SK-N-MC (cell line): ENCODE data around the gene RIC8B.

ENCODE experiments used
- DNase-seq: peaks from one replicate; pipeline ENCODE4 v3.0.0-alpha.2; 2011; ENCODE audit warnings: low read depth, low spot score
- H3K27ac ChIP-seq: fragments of 200-600 bp; sonication (generic); 2 replicates; pipeline ENCODE4 v1.5.1; 2016; ENCODE audit warnings: mixed run types
- H3K36me3 ChIP-seq: fragments of 200-600 bp; sonication (generic); 2 replicates; pipeline ENCODE4 v1.6.1; 2017; ENCODE audit warnings: antibody characterized with exemption, low read length, mixed read lengths; ENCODE audit not compliant: insufficient read depth
- H3K4me3 ChIP-seq: fragments of 200-600 bp; sonication (generic); 2 replicates; pipeline ENCODE4 v1.5.1; 2016
- H3K9ac ChIP-seq: fragments of 200-600 bp; sonication (generic); 2 replicates; pipeline ENCODE4 v1.8.0; 2017; ENCODE audit warnings: mixed run types, mixed read lengths; ENCODE audit not compliant: insufficient read length
- H3K9me3 ChIP-seq: fragments of 200-600 bp; sonication (generic); 2 replicates; pipeline ENCODE4 v1.6.1; 2017; ENCODE audit warnings: low read depth, mild to moderate bottlenecking, antibody characterized with exemption, low read length, moderate library complexity, mixed read lengths
- EZH2 ChIP-seq: fragments of 200-600 bp; sonication (generic); IDR thresholded peaks from one replicate; pipeline ENCODE4 v1.6.1; 2017; ENCODE audit warnings: antibody characterized with exemption
- FOXP2 ChIP-seq: optimal IDR thresholded peaks from 2 replicates; pipeline ENCODE3; 2011; ENCODE audit warnings: mild to moderate bottlenecking, moderate library complexity; ENCODE audit not compliant: insufficient read depth; ENCODE audit errors: extremely low read length, control extremely low read depth
- POLR2AphosphoS5 ChIP-seq: IDR thresholded peaks from 2 replicates; pipeline ENCODE4 v1.6.1; 2012; ENCODE audit warnings: mild to moderate bottlenecking, low read depth, low read length, borderline replicate concordance

Gene RIC8B

GRCh38 chr12:106883426-106883825, 108.9 kb downstream of the RIC8B start:
- no peak for DNase-seq
- Histone ChIP-seq H3K4me3 (no peak overlapping the region), H3K9ac (no peak overlapping the region), H3K27ac (no peak overlapping the region), H3K9me3 (no peaks in the 10 kb centered on the region), H3K36me3 (peaks cover 59% of the 10 kb centered on the region)
- no peak for TF ChIP-seq EZH2
- no peak for TF ChIP-seq FOXP2
- TF ChIP-seq POLR2AphosphoS5, result no peak

GRCh38 chr12:106885026-106885425, 110.5 kb downstream of the RIC8B start:
- H3K4me3 ChIP-seq, result no peak overlapping the region
- no peak overlapping the region for H3K27ac ChIP-seq
- peaks cover 45% of the 10 kb centered on the region for H3K36me3 ChIP-seq
- TF ChIP-seq POLR2AphosphoS5 (no peak), FOXP2 (no peak), EZH2 (no peak)
- DNase-seq, result no peak
- H3K9me3 ChIP-seq, result no peaks in the 10 kb centered on the region
- H3K9ac ChIP-seq, result no peak overlapping the region

- no peak overlapping the region for H3K4me3 ChIP-seq
- no peak overlapping the region for H3K9ac ChIP-seq
- H3K36me3 ChIP-seq, result peaks cover 38% of the 10 kb centered on the region
- no peaks in the 10 kb centered on the region for H3K9me3 ChIP-seq
- H3K27ac ChIP-seq, result no peak overlapping the region
- TF ChIP-seq FOXP2 (no peak), EZH2 (no peak), POLR2AphosphoS5 (no peak)
- DNase-seq, result no peak
These were observed 111.2 kb downstream of the RIC8B start for GRCh38 chr12:106885541-106886249.

- H3K36me3 ChIP-seq, result peaks cover 27% of the 10 kb centered on the region
These were observed 112.5 kb downstream of the RIC8B start for GRCh38 chr12:106886932-106887331.

GRCh38 chr12:106888348-106888970, 114.0 kb downstream of the RIC8B start:
- no peak for DNase-seq
- H3K9me3 ChIP-seq, result no peaks in the 10 kb centered on the region
- no peak overlapping the region for H3K4me3 ChIP-seq
- H3K27ac ChIP-seq, result no peak overlapping the region
- H3K9ac ChIP-seq, result no peak overlapping the region
- no peak for TF ChIP-seq POLR2AphosphoS5
- no peak for TF ChIP-seq FOXP2
- TF ChIP-seq EZH2, result no peak
- peaks cover 18% of the 10 kb centered on the region for H3K36me3 ChIP-seq

More at GRCh38 chr12:106886932-106887331, 112.5 kb downstream of the RIC8B start:
- H3K4me3 ChIP-seq, result no peak overlapping the region
- H3K27ac ChIP-seq, result no peak overlapping the region
- no peaks in the 10 kb centered on the region for H3K9me3 ChIP-seq
- TF ChIP-seq FOXP2, result no peak
- TF ChIP-seq POLR2AphosphoS5, result no peak
- TF ChIP-seq EZH2, result no peak
- no peak for DNase-seq
- no peak overlapping the region for H3K9ac ChIP-seq

- no peak overlapping the region for H3K9ac ChIP-seq
- peaks cover 18% of the 10 kb centered on the region for H3K36me3 ChIP-seq
- H3K4me3 ChIP-seq, result no peak overlapping the region
- no peak overlapping the region for H3K27ac ChIP-seq
- TF ChIP-seq FOXP2 (no peak), EZH2 (no peak), POLR2AphosphoS5 (no peak)
- no peaks in the 10 kb centered on the region for H3K9me3 ChIP-seq
- no peak for DNase-seq
These were observed 114.8 kb downstream of the RIC8B start for GRCh38 chr12:106889326-106889725.

- Histone ChIP-seq H3K9me3 (no peaks in the 10 kb centered on the region), H3K36me3 (peaks cover 18% of the 10 kb centered on the region), H3K27ac (no peak overlapping the region), H3K4me3 (no peak overlapping the region), H3K9ac (no peak overlapping the region)
- no peak for DNase-seq
- TF ChIP-seq FOXP2, result no peak
- no peak for TF ChIP-seq POLR2AphosphoS5
- TF ChIP-seq EZH2, result no peak
These were observed 115.6 kb downstream of the RIC8B start for GRCh38 chr12:106889950-106890626.

GRCh38 chr12:106892075-106892474, 117.6 kb downstream of the RIC8B start:
- peaks cover 7% of the 10 kb centered on the region; the same call in 1 of the 2 replicates for H3K36me3 ChIP-seq
- no peak overlapping the region for H3K4me3 ChIP-seq
- H3K9ac ChIP-seq, result no peak overlapping the region
- TF ChIP-seq FOXP2 (no peak), POLR2AphosphoS5 (no peak), EZH2 (no peak)
- no peak for DNase-seq
- H3K9me3 ChIP-seq, result no peaks in the 10 kb centered on the region
- no peak overlapping the region for H3K27ac ChIP-seq
